AG04449 (cell line): ENCODE results near the gene DACT2.
"Not testable (repeated sequence)": the region's sequence is repeated elsewhere in the genome, so short reads cannot be mapped to it uniquely, and the experiment has no call there.

Source experiments
- CTCF ChIA-PET: fragments of 350-600 bp; formaldehyde crosslinking; extraction: SDS; loops from one replicate; lab custom pipeline; 2021; ENCODE audit warnings: antibody characterized with exemption; lab: Yijun Ruan, JAX
- POLR2A ChIA-PET: fragments of 400-600, 350-600 bp; formaldehyde crosslinking; extraction: SDS; loops from one replicate; lab custom pipeline; 2020; ENCODE audit warnings: antibody characterized with exemption, inconsistent platforms; lab: Yijun Ruan, JAX
- DNase-seq: peaks from one replicate; pipeline ENCODE4 v3.0.0-alpha.2; 2010; ENCODE audit warnings: low read depth, low spot score
- H3K4me3 ChIP-seq: 2 replicates; pipeline ENCODE4 v1.5.1; 2011; ENCODE audit warnings: low read depth, mild to moderate bottlenecking, control low read depth, low read length
- CTCF ChIP-seq: IDR thresholded peaks from one replicate; pipeline ENCODE4 v1.5.1; 2011; ENCODE audit warnings: mild to moderate bottlenecking, moderate library complexity, low read length, control low read depth, inconsistent platforms; ENCODE audit not compliant: insufficient read depth; ENCODE audit errors: missing control alignments

Gene DACT2

DNA sequence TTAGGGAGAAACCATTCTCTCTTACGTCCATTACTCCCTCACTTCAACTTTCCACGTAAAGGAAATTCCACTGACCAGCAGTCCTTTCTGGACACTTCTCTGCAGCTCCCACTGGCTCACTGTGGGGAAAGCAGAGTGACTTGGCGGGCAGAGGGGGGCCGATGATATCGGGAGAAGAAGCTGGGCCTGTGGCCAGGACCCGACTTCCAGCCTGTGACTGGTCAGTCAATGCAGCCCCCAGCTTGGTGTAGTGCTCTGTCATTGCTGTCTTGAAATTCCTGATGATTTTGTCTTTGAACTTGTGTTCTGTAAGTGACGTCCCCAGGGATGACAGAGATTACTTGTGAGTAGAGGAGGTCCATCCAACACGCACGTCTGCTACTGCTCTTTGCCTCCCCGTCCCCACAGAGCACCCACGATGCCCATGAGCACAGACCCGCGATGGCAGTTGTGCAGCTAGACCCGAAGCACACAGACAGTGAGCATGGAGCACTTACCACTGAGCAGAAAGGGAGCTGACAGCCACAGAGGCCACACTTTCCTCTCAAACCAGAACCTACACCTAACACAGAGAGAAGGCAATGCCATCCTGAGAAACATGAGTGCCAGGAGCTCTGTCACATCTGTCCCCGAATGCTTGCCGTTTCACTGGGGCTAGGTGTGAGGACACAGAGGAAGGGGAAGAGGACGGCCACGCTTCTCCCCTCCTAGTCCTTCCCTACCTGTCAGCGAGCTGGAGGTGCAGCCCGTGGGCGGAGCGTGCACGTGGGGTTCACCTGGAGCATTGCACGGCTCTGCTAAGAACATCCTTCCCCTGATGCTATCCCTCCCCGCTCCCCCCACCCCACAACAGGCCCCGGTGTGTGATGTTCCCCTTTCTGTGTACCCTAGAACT, 25.7 kb downstream of the DACT2 start:
- H3K4me3 ChIP-seq, result no peak overlapping the region
- TF ChIP-seq CTCF, result no peak
- ChIA-PET CTCF (no interaction called here), POLR2A (no interaction called here)
- DNase-seq, result no peak

DNA sequence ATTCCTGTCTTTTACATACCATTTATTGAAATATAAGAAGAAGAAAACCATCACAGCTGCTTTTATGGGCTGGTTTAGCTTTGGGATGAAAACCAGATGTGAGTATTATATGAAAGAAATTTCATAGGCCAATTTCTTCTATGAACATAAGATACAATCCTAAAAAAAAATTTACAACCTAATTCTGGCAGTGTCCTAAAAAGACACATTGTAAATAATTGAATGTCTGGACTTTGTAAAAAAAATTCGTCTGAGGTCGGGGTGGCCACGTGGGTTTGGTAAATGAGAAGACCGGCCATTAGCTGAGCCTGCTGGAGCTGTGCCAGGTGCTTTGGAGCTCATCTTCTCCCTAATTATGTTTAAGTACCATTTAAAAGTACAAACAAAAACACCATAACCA, 26.8 kb downstream of the DACT2 start:
- CTCF ChIA-PET, result no interaction called here
- POLR2A ChIA-PET, result no interaction called here
- H3K4me3 ChIP-seq, result no peak overlapping the region
- TF ChIP-seq CTCF, result no peak
- no peak for DNase-seq

DNA sequence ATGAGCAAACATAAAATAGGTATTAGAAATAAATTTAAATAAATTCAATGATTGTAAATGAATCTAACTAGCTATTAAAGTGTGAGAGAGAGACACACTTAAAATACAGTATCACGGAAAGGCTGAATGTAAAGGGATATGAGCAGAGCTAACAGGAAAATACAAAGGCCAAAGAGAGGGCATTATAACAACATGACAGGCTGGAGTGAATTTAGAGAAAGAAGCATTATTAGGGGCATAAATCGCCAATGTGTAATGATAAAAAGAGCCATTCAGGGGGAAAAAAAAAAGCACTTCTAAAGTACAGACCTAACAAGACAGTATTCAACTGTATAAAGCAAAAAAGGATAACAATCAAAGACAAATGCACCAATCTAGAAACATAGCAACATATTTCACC, 28.1 kb downstream of the DACT2 start:
- ChIA-PET POLR2A (no interaction called here), CTCF (no interaction called here)
- DNase-seq, result no peak
- no peak overlapping the region for H3K4me3 ChIP-seq
- TF ChIP-seq CTCF, result no peak

GRCh38 chr6:168290095-168290494, 29.5 kb downstream of the DACT2 start:
- H3K4me3 ChIP-seq, result no peak overlapping the region
- CTCF ChIA-PET, result no interaction called here
- TF ChIP-seq CTCF, result no peak
- POLR2A ChIA-PET, result no interaction called here
- DNase-seq, result no peak

DNA sequence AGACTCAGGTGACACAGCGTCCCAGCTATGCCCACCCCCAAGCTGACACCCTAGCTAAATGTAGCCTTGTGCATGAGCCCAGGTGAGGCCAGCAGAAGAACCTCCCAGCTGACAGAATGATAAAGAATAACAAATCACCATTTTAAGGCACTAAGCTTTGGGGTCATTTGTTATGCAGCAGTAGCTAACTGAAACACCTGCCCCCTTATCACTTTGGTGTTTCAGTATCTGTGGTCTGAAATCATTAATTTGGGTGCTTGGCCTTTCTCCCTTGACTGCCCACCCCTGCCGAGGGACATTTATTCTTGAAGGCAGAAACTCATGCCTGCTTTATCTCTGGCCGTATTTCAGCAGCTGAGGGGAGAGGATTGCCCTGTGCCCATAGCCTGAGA, 30.0 kb downstream of the DACT2 start:
- POLR2A ChIA-PET, result no interaction called here
- no peak overlapping the region for H3K4me3 ChIP-seq
- CTCF ChIA-PET, result no interaction called here
- no peak for DNase-seq
- no peak for TF ChIP-seq CTCF

- no peak for DNase-seq
- CTCF ChIA-PET, result no interaction called here
- no peak overlapping the region for H3K4me3 ChIP-seq
- no peak for TF ChIP-seq CTCF
- POLR2A ChIA-PET, result no interaction called here
These were observed 30.6 kb downstream of the DACT2 start for GRCh38 chr6:168288781-168289570.

GRCh38 chr6:168287460-168287859, 32.1 kb downstream of the DACT2 start:
- POLR2A ChIA-PET, H3K4me3 ChIP-seq, DNase-seq, CTCF ChIA-PET: not testable (repeated sequence)

DNA sequence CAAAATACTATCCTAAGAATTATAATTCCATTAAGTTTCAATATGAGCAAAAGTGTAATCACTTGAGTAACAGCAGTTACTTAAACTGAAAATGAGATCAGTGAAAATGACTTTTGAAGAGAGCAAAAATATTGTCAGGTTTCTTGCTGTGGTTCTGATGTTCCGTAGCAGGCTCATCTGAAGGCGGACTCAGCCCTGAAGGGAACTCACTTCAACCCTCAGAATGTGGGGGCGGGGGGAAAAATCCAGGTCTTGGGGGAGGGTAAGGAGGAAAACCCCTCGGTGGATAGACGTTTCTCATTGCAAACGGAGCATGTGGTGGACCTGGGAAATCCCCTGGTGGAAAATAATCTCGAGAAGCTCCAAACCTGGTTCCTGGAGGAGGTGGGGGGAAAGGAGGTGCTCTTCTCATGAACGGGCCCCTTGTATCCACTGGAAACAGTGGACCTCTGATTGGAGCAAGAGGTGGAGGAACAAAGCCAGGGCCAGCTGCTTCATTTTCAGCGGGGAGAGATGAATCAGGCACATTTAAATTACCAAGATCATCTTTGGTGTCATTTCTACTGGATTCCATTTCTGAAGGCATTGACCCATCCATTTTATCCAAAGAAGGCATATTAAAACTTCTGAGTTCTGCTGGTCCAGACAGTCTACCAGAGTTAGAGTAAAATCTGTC, 32.7 kb downstream of the DACT2 start:
- POLR2A ChIA-PET, H3K4me3 ChIP-seq, CTCF ChIA-PET: not testable (repeated sequence)

More for the DNA sequence above, 32.7 kb downstream of the DACT2 start:
- not testable (repeated sequence) for DNase-seq
